HG03439 (cell line): ENCODE measurements around the gene SPTBN1.
"Not testable (repeated sequence)": the region's sequence is repeated elsewhere in the genome, so short reads cannot be mapped to it uniquely, and the experiment has no call there.

Experiments used
- ATAC-seq: cut with Tn5 transposase; IDR thresholded peaks from one replicate; pipeline ENCODE4 v1.9.1; 2021; ENCODE audit warnings: mild to moderate bottlenecking, moderate library complexity; ENCODE audit not compliant: unreplicated experiment

SPTBN1 gene

DNA sequence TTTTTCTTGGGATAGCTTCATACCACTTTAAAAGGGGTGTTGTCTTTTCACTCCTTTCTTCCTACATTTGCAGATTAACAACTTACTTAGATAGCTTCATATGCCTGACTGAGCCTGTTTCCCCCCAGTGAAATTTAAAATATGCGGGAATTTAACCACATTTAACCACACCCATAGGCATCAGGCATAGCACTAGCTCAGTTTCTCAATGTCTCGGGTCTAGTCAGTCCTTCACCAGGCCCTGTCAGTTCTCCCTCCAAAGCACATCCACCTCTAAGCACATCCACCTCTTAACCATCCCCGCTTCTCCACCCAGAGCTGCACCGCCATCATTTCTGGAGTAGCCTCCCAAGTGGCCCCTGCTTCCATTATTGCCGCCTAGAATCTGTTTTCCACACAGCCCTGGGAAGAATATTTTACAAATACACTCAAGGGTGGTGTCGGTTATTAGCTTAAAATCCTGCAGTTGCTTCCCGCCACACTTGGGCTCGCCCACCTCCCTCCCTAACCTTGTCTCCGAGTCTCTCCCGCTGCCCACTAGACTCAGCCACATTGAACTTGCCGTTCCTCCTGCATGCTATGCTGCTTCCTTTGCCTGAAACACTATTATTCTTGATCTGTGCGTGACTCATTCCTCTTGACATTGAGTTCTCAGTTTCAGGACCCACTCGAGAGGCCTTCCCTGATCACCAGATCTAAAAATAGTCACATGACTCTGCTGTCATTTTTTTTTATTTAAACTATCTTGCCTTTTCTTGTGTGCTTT is 68.3 kb downstream of the SPTBN1 start:
- ATAC-seq, result no peak

- no peak for ATAC-seq
Measured at GRCh38 chr2:54525321-54525720, 69.2 kb downstream of the SPTBN1 start.

DNA sequence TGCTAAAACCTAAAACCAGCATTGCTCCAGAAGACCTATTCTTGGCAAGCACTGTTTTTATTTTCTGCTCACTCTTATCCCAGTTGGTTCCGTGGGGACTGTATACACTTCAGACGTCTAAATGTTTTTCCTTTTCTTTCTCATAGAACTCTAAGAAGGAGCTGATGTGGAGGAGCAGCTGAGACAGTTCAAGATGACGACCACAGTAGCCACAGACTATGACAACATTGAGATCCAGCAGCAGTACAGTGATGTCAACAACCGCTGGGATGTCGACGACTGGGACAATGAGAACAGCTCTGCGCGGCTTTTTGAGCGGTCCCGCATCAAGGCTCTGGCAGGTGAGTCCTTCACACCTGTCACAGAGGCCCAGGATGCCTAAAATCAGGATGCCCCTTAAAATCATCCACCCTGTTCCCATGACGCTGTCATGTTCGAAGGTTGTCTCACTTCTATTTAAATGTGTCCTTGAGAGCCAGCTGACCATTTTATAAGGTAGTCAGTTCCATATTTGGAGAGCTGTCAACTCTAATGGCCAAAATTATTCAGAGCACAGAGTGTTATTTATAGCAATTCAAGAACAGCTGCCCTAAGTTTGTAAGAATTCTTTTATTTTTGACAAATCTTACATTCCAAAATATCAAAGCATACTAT is 70.2 kb downstream of the SPTBN1 start:
- no peak for ATAC-seq

DNA sequence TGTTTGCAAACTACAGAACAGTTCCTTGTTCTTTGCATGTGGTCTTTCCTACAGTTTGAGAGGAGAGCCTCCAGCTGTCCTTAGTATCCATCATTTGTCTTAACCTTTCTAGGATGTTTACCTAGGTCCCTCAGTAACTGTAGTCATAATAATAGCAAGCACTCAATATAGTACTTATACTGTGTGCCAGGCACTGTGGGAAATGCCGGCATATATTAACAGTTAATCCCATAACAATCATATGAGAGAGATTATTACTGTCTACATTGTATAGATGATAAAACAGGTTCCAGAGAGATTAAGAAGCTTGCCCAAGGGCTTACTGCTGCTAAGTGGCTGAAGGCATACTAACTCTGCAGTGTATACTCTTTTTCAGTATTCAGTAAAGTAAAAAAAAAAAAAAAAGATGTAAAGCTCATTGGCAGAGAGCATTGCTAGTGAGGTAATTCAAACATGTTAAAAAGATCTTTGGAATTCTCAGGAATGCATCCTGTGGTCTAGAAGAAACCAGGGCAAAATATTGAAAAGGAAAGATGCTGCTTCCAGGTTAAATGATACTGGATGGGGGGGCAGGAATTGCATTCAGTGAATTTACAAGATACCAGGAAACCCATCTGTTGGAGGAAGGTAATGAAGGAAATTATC is 72.3 kb downstream of the SPTBN1 start:
- ATAC-seq, result no peak

DNA sequence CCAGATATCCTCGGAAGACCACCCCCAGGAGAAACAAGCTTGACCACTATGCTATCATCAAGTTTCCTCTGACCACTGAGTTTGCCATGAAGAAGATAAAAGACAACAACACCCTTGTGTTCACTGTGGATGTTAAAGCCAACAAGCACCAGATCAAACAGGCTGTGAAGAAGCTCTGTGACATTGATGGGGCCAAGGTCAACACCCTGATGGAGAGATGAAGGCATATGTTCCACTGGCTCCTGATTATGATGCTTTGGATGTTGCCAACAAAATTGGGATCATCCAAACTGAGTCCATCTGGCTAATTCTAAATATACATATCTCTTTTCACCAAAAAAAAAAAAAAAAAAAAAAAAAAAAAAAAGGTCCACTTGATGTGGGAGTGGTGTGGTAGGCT is 73.4 kb downstream of the SPTBN1 start:
- not testable (repeated sequence) for ATAC-seq

GRCh38 chr2:54529935-54530334 is 73.8 kb downstream of the SPTBN1 start:
- ATAC-seq, result no peak

DNA sequence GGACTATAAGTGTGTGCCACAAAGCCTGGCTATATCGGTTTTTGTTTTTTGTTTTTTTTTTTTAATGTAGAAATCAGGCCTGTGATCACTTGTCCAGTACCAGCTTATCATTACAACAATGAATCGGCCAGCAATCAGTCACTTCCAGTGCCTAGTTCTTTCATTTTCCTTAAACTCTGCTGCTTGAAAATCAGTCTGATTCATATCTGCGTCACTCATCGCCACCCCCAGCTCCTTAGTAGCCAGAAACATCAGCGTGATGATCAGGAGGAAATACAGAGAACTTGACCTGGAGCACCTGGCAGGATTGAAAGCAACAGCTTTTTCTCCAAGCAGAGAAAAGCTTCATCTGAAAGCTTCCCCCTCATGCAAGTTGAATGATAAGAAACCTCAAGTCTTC is 75.4 kb downstream of the SPTBN1 start:
- no peak for ATAC-seq

DNA sequence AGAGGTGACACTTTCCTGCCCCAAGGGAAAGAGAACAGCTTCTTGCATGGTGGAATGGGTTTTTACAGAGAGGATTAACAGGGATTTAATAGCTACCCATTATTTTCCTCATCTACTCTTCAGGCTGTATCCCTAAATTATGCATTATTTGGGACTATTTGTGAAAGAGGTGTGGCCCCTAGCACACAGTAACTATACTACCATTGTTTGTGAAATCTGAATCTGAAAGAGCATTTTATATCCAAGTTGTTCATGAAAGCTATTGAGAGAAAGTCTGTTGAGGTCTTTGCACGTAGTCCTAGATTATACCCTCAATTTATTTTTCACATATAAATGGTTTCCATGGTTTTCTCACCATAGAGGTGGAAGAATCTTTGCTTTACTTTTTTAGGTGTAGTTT is 78.1 kb downstream of the SPTBN1 start:
- ATAC-seq, result no peak

- no peak for ATAC-seq
Measured at GRCh38 chr2:54534625-54535024, 78.5 kb downstream of the SPTBN1 start.

GRCh38 chr2:54535599-54536195 is 79.6 kb downstream of the SPTBN1 start:
- ATAC-seq, result no peak

DNA sequence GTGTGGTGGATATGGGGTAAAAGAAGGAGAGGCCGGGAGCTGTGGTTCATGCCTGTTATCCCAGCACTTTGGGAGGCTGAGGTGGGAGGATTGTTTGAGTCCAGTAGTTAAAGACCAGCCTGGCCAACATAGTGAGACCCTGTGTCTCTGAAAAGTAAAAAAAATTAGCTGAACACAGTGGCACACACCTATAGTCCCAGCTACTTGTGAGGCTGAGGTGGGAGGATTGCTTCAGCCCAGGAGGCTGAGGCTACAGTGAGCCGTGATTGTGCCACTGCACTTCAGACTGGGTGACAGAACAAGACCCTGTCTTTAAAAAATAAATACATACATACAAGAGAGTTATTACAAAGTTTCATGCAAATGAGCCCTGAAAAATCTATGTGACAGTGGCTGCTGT is 80.6 kb downstream of the SPTBN1 start:
- ATAC-seq, result no peak

GRCh38 chr2:54538537-54538936 is 82.4 kb downstream of the SPTBN1 start:
- ATAC-seq, result no peak

DNA sequence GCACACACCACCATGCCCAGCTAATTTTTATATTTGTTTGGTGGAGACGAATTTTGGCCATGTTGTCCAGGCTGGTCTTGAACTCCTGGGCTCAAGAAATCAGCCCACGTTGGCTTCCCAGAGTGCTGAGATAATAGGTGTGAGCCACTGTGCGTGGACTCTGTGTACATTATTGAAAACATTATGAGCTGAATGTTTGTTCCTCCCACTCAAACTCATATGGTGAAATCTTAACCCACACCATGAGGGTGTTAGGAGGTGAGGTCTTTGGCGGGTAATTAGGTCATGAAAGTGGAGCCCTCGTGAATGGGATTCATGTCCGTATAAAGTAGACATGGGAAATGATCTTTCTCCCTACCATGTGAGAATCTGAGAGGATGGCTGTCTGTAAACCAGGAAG is 83.6 kb downstream of the SPTBN1 start:
- no peak for ATAC-seq

DNA sequence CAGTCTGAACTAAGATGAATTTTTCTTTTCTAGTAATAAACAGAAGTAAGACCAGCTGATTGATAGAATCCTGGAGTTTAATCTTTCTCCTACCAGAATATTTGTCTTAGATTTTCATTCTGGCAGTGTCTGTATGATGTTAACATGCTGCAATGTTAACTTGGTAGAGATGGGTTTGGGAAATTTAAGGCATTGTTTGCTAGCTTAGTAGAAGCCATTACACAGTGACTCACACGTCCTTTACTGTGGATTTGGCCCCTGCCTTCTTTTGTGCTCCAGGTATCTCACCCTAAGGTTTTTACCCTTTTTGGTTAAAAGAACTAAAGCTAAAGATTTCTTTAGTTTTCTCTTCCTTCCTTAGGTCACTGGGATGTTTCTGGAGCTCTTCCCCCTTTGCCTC is 84.1 kb downstream of the SPTBN1 start:
- no peak for ATAC-seq

DNA sequence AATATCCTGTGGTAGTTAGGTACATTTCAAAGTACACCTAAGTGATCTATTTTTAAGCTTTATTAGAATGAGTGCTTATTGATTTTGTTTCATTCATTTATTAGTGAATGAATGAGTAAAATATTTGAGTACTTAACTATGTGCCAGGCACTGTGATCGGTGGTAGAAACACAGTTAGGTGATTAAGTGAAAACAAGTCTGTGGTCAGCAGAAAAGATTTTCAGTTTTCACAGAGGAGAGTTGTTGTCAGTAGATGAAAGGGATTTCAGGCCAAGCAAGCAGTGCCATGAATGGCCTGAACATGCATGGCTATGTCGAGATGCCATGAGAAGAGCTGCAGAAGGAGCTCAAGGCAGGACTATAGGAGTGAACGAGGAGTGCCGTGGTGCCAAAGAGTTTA is 85.9 kb downstream of the SPTBN1 start:
- no peak for ATAC-seq

- no peak for ATAC-seq
Measured at GRCh38 chr2:54543733-54544396, 87.7 kb downstream of the SPTBN1 start.

DNA sequence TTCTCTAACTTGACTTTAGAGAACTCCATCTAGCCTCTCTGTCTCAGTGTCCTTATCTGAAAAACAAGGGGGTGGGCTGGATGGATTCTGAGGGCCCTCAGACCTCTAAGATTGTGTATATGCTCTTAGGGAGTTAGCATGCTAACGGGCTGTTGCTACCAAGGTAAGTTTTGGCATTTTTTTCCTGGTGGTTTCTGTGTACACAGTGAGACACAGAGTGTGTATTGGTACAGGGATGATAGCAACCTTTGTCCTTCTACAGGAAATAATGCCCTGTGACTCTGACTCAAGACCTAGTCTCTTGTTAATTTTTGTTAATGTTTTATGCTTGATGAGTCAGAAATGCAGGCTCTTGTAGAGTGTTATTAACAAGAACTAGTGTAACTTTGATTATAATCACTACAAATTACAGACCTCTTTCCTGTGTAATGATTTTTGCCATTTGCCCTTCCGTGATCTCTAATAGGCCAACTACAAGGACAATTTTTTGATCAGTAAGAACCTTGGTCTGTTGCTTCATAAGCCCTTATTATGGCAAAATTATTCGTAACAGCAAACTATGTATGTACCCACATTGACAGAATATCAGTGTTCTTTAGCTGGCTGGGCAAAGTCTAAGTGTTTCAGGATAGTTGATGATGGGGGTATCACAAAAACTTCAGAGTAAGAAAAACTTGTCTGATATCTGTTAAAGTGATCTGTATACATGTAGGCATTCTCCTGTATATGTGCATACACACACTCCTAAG is 89.7 kb downstream of the SPTBN1 start:
- ATAC-seq, result no peak

DNA sequence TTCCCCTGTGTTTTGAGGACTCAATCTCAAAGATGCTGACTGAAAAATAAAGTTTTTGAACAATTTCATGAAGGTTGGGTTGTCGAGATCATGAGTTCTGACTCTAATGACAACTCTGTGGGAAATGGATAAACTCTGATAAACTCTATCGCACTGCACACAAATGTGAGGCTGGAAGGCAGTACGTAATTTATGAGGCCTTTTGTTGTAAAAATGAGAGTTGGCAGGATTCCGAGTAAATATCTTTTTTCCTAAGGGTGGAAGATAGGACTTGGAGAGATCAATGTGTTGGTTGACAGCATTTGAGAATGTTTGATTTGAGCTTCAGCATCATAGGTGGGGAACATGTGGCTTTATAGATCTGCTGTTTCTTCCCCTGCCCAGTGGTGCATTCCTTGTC is 90.4 kb downstream of the SPTBN1 start:
- no peak for ATAC-seq

GRCh38 chr2:54546923-54547720 is 91.0 kb downstream of the SPTBN1 start:
- no peak for ATAC-seq

- ATAC-seq, result no peak
Measured at GRCh38 chr2:54549430-54549829, 93.3 kb downstream of the SPTBN1 start.
